ENCODE measurements around the gene AIG1. TPM values are rescaled to one million over a fixed set of nuclear protein-coding genes. Genes with fewer than 3 reads are reported as not detected.

AIG1 gene
- total RNA-seq, 2 experiments from 2014 or later: 7.4 to 8.4 TPM

GRCh38 chr6:143058987-143059386 lies 1.7 kb upstream of the AIG1 start:
- peaks cover 19% of the 10 kb centered on the region for H3K36me3 Mint-ChIP-seq (ENCODE audit: low read depth)
- peaks cover 28% of the 10 kb centered on the region for H3K4me1 Mint-ChIP-seq (ENCODE audit: low read depth)
- no peaks in the 10 kb centered on the region for H3K9me3 ChIP-seq (ENCODE audit: control insufficient read depth in 1 of 2, insufficient read depth in 1 of 2, low read length in 2 of 2)
- H3K27ac ChIP-seq (ENCODE audit: low read depth in 1 of 2, low read length in 2 of 2): no peak overlapping the region
- H3K27ac Mint-ChIP-seq: peak overlapping the region; percentile 98
- DNase-seq: no peak
- ChIA-PET POLR2A (interaction anchor here (0.6 to 2.2 kb wide), 6 partner anchors 13 to 498 kb away, joined by 3 to 13 read pairs (median 3); partner anchors contain the start of gene HIVEP2), CTCF (interaction anchor here (1.5 kb wide), 1 partner anchor 174 kb away, joined by 3 read pairs; no protein-coding TSS in a partner anchor)
- TF ChIP-seq CTCF (IDR thresholded peaks at IDR 0.05): no peak
- no peaks in the 10 kb centered on the region for H3K9me3 Mint-ChIP-seq
- no peaks in the 10 kb centered on the region for H3K36me3 ChIP-seq (ENCODE audit: insufficient read depth, low read length)
- H3K4me3 ChIP-seq (ENCODE audit: low read length): no peak overlapping the region
- peak overlapping the region; percentile 72 for H3K4me3 Mint-ChIP-seq
- H3K27me3 ChIP-seq (ENCODE audit: control insufficient read depth in 1 of 2, insufficient read depth in 2 of 2, low read length in 2 of 2): no peaks in the 10 kb centered on the region
- ATAC-seq (ENCODE audit: poor library complexity): no peak
- intact Hi-C loops (cut with DNase I, micrococcal nuclease): loop anchor here in 1 of 2 experiments (10.0 kb wide), 1 partner anchor 386 kb away; no protein-coding TSS in a partner anchor
- peaks cover 19% of the 10 kb centered on the region for H3K4me1 ChIP-seq (ENCODE audit: insufficient read depth, low read length)
- no peaks in the 10 kb centered on the region for H3K27me3 Mint-ChIP-seq

- ATAC-seq (ENCODE audit: poor library complexity) (peak; percentile 55), DNase-seq (peak in 10 of 14 experiments; percentile 6 to 70 (median 24))
- H3K4me1 ChIP-seq (ENCODE audit: insufficient read depth, low read length): peaks cover 19% of the 10 kb centered on the region
- H3K4me1 Mint-ChIP-seq (ENCODE audit: low read depth): peaks cover 28% of the 10 kb centered on the region
- no peaks in the 10 kb centered on the region for H3K27me3 ChIP-seq (ENCODE audit: control insufficient read depth in 1 of 2, insufficient read depth in 2 of 2, low read length in 2 of 2)
- no peak for TF ChIP-seq CTCF (IDR thresholded peaks at IDR 0.05)
- peak overlapping the region; percentile 98 for H3K27ac Mint-ChIP-seq
- no peaks in the 10 kb centered on the region for H3K9me3 Mint-ChIP-seq
- H3K4me3 Mint-ChIP-seq: peak overlapping the region; percentile 98
- peak overlapping the region; percentile 60 to 81 for H3K27ac ChIP-seq (ENCODE audit: low read depth in 1 of 2, low read length in 2 of 2)
- intact Hi-C loops (cut with DNase I, micrococcal nuclease): loop anchor here (5.0 to 10.0 kb wide), 4 partner anchors 113 to 915 kb away; partner anchors contain the start of genes HIVEP2 (in 1 of the 2), LTV1 (in 1 of the 2), NMBR (in 1 of the 2) and VTA1 (in 1 of the 2)
- H3K36me3 ChIP-seq (ENCODE audit: insufficient read depth, low read length): no peaks in the 10 kb centered on the region
- no peaks in the 10 kb centered on the region for H3K9me3 ChIP-seq (ENCODE audit: control insufficient read depth in 1 of 2, insufficient read depth in 1 of 2, low read length in 2 of 2)
- peaks cover 19% of the 10 kb centered on the region for H3K36me3 Mint-ChIP-seq (ENCODE audit: low read depth)
- POLR2A ChIA-PET: interaction anchor here (0.5 to 2.2 kb wide), 10 partner anchors 9 to 499 kb away, joined by 3 to 13 read pairs (median 3); partner anchors contain the start of gene HIVEP2
- peak overlapping the region; percentile 94 for H3K4me3 ChIP-seq (ENCODE audit: low read length)
- no peaks in the 10 kb centered on the region for H3K27me3 Mint-ChIP-seq
- CTCF ChIA-PET: interaction anchor here (0.6 to 1.5 kb wide), 5 partner anchors 10 to 1422 kb away, joined by 3 to 4 read pairs (median 3); no protein-coding TSS in a partner anchor
Measured at GRCh38 chr6:143059663-143060353, 881 bp upstream of the AIG1 start.

GRCh38 chr6:143060354-143060805 lies 309 bp upstream of the AIG1 start:
- Histone ChIP-seq H3K36me3 (ENCODE audit: insufficient read depth, low read length) (no peaks in the 10 kb centered on the region), H3K4me3 (ENCODE audit: low read length) (peak overlapping the region; percentile 94), H3K9me3 (ENCODE audit: control insufficient read depth in 1 of 2, insufficient read depth in 1 of 2, low read length in 2 of 2) (no peaks in the 10 kb centered on the region), H3K27me3 (ENCODE audit: control insufficient read depth in 1 of 2, insufficient read depth in 2 of 2, low read length in 2 of 2) (no peaks in the 10 kb centered on the region), H3K4me1 (ENCODE audit: insufficient read depth, low read length) (peaks cover 19% of the 10 kb centered on the region), H3K27ac (ENCODE audit: low read depth in 1 of 2, low read length in 2 of 2) (peak overlapping the region; percentile 60 to 81)
- ATAC-seq (ENCODE audit: poor library complexity) (peak; percentile 60), DNase-seq (peak; percentile 50 to 90 (median 68))
- Mint-ChIP-seq H3K9me3 (no peaks in the 10 kb centered on the region), H3K4me3 (peak overlapping the region; percentile 98), H3K4me1 (ENCODE audit: low read depth) (peaks cover 28% of the 10 kb centered on the region), H3K27ac (peak overlapping the region; percentile 98), H3K27me3 (no peaks in the 10 kb centered on the region), H3K36me3 (ENCODE audit: low read depth) (peaks cover 19% of the 10 kb centered on the region)
- peak; percentile 42 for TF ChIP-seq CTCF (IDR thresholded peaks at IDR 0.05)
- intact Hi-C loops (cut with DNase I, micrococcal nuclease): loop anchor here (5.0 to 10.0 kb wide), 3 partner anchors 113 to 916 kb away; partner anchors contain the start of genes HIVEP2 (in 1 of the 2), LTV1 (in 1 of the 2), NMBR (in 1 of the 2) and VTA1 (in 1 of the 2)
- ChIA-PET POLR2A (interaction anchor here (0.6 to 2.2 kb wide), 8 partner anchors 10 to 446 kb away, joined by 3 to 13 read pairs (median 3); partner anchors contain the start of gene HIVEP2), CTCF (interaction anchor here (0.7 to 1.5 kb wide), 4 partner anchors 9 to 175 kb away, joined by 3 to 4 read pairs (median 3); no protein-coding TSS in a partner anchor)
